A673 (cell line): ENCODE data around the gene LRP2.

Experiments used
- EZH2 ChIP-seq: fragments of 200-600 bp; sonication (generic); IDR thresholded peaks from 2 replicates; pipeline ENCODE4 v1.6.1; 2017; ENCODE audit warnings: borderline replicate concordance, low read depth, mild to moderate bottlenecking, mixed read lengths, antibody characterized with exemption, low read length; ENCODE audit not compliant: poor library complexity, severe bottlenecking
- TF ChIP-seq, protein P1 (sequence below): fragments of 300-800, 200-600 bp; sonication (generic); conservative IDR thresholded peaks from 2 replicates; pipeline ENCODE4 v1.5.1; 2017; ENCODE audit warnings: low read depth, mild to moderate bottlenecking, antibody characterized with exemption, low read length, moderate library complexity, mixed read lengths

DNA sequence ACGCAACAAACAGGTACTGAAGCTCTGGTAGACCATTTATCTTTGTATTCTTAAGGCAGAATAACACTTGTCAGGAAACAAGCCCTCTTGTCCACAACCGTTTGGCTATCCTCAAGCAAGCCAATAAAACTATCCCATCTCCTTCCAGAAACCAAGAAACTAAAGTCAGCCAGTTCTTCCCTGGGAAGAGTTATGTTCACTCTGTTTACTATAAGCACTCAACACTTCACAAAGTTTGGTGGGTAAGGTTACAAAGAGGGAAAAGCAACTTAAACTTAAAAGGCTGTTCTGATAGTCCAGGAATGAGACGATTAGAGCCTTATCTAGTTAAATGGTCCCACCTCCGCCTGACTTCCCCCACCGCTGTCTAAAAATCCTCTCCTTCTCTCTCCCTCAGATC is 25.6 kb downstream of the LRP2 start:
- TF ChIP-seq, protein P1, sequence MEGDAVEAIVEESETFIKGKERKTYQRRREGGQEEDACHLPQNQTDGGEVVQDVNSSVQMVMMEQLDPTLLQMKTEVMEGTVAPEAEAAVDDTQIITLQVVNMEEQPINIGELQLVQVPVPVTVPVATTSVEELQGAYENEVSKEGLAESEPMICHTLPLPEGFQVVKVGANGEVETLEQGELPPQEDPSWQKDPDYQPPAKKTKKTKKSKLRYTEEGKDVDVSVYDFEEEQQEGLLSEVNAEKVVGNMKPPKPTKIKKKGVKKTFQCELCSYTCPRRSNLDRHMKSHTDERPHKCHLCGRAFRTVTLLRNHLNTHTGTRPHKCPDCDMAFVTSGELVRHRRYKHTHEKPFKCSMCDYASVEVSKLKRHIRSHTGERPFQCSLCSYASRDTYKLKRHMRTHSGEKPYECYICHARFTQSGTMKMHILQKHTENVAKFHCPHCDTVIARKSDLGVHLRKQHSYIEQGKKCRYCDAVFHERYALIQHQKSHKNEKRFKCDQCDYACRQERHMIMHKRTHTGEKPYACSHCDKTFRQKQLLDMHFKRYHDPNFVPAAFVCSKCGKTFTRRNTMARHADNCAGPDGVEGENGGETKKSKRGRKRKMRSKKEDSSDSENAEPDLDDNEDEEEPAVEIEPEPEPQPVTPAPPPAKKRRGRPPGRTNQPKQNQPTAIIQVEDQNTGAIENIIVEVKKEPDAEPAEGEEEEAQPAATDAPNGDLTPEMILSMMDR = no peak
- no peak for TF ChIP-seq EZH2
